AG08396 (cell line): ENCODE results near the gene SKAP1.
"Not testable (repeated sequence)": the region's sequence is repeated elsewhere in the genome, so short reads cannot be mapped to it uniquely, and the experiment has no call there.

ENCODE experiments used
- DNase-seq: peaks from one replicate; pipeline ENCODE4 v3.0.0; 2012; ENCODE audit warnings: low spot score, mixed read lengths

Gene SKAP1

GRCh38 chr17:48445248-48445620 lies 15.2 kb upstream of the SKAP1 start:
- no peak for DNase-seq

- DNase-seq: no peak
Observed at GRCh38 chr17:48444516-48445247, 14.7 kb upstream of the SKAP1 start.

DNA sequence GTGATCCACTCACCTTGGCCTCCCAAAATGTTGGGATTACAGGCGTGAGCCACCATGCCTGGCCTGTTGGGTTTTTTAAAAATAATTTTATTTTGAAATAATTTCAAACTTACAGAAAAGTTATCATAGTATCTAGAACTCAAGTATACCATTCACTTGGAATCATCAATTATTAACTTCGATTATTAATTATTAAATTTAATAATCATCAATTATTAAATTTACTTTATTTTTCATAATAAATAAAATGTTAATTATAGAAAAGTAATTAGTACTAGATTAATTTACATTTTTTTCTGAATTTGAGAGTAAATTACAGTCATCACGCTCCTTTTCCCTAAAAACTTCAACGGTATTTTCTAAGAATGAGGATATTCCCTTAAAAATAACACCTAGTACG lies 13.7 kb upstream of the SKAP1 start:
- DNase-seq: no peak

DNA sequence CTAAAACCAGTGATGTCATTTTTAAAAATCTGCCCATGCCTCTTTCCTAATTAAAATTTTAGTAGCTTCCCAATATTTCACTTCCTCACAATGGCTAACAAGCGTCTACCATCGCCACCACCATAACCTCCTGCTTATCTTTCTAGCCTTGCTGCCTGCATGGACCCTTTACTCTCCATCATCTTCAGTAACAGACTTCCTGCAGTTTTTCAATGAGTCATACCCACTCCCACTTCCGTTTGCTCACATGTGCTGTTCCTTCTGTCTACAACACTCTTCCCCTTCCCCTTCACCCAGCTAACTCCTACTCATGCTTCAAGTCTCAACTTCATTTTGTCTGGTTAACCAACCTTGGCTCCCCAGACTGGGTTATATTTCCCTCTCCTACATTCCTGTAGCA lies 12.8 kb upstream of the SKAP1 start:
- no peak for DNase-seq

DNA sequence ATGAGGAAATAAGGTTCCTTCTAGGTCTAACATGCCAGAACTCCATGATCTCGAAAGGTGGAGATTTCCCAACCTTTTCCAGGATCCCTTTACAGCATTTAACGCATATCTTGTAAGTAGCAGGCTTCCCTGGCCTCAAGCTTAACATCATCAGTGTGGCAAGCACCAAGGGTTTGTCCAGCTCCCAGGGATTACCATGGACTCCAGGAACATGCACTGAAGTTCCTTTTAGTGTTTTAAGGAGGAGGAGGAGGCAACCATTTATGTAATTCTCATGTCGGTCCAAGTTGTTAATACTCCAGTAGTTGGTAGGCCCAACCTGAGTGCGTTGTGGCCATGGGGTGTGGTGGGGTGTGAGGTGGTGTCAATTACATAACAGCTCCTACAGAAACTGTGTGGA lies 11.8 kb upstream of the SKAP1 start:
- DNase-seq: no peak

DNA sequence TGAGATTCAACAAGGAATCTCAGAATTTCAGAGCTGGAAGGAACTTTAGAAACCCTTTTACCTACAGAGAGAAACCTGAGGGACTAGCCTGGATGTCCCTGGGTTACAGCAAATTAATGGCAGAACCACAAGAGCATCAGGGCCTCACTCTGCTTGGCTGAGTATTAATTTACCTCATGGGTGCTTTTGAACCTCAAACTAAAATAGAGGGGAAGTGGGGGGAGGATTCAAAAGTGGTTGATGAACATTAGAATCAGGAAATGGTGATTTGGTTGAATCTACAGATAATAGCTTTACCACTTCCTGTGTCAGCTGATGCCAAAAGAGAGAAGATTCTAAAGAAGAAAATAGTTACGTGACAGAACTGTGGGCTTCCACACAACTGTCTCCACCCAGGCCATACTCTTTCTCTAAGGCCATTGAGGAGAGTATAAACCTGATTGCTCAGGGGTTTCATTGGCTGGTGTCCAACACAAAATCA lies 11.3 kb upstream of the SKAP1 start:
- no peak for DNase-seq

- DNase-seq: no peak
Observed at GRCh38 chr17:48440669-48441068, 10.7 kb upstream of the SKAP1 start.

- no peak for DNase-seq
Observed at GRCh38 chr17:48439875-48440505, 10.0 kb upstream of the SKAP1 start.

- no peak for DNase-seq
Observed at GRCh38 chr17:48439110-48439850, 9.3 kb upstream of the SKAP1 start.

DNA sequence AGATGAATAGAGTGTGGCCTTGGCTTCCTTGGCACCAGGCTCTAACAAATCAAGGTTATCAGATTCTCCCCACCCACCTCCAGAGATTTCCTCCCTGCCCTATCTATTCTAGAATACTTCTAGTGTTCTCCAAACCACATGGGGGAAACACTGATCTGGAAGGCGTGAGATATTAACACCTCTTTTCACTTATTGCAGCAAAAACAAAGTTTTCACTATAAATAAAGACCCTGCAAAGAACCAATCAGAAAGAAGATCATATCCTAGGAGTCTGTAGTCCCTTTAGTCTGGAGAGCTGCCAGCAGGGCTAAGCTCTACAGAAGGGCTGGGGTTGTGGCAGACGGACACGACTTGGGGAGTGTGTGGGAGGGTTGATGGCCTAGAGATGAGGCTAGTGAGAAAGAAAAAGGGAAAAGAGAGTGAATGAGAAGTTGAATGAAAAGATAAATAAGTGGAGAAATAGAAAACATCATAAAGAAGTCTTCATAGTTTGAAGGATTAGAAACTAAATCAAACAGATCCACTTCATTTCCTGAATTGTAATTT lies 8.6 kb upstream of the SKAP1 start:
- DNase-seq: no peak

DNA sequence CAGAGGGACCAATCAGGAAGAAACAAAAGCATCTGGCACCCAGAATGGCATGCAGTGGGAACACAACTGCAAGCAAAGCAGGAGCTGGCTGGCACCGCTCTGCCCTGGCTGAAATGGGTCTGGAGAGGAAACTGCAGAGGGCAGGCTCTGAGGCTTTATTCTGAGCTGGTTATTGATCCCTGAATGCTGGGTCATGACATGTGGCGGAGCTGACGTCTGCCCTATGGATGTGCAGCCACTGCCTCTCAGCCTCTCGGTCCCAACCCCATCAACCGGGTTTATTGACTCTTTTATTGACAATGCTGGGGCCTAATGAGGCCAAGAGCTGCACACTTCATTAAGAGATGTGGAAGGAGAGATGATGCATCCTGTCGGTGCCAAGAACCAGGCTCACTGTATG lies 3.9 kb upstream of the SKAP1 start:
- DNase-seq: no peak

DNA sequence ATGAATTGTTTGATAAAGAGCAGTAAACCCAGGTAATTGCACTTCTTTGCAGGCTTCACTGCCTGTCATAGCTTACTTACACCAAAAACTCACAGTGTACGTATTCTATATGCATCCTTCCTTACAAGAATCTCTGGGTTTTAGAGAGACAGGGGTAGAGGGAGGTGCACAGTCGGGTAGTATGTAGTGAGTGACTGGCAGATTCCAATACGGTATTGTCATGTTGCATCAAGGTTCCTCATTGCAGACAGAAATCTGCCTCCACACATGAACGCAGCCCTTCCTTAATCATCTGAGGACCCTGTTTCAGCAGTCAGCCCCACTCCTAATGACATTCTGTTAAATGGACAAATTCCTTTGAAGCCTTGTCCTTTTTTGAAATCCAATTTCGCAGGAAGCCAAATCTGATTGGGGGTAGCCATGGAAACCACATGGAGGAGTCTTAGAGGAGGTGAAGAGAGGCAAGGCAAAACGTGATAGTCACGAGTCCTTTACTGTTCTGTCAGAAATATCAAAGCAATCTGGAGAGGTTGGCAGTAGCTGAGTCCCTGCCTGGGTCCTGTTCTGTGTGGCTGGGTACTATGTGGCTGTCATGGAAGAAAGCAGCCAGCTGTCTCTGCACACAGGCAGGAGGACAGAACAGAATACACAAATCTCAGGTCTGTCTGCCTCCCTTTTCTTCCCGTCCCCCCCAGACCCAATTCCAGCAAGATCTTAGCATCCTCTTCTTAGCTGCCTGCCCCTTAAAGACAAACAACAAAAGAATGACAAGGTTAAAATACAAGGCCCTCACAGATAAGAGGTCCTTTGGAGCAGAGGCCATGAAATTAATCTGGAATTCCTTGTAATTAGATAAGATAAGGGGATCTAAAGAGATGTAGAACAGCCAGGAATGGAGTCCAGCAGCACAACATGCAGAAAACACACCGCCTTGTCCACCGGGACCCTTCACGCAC lies 3.1 kb upstream of the SKAP1 start:
- no peak for DNase-seq

GRCh38 chr17:48429156-48429555 lies 858 bp downstream of the SKAP1 start:
- no peak for DNase-seq

DNA sequence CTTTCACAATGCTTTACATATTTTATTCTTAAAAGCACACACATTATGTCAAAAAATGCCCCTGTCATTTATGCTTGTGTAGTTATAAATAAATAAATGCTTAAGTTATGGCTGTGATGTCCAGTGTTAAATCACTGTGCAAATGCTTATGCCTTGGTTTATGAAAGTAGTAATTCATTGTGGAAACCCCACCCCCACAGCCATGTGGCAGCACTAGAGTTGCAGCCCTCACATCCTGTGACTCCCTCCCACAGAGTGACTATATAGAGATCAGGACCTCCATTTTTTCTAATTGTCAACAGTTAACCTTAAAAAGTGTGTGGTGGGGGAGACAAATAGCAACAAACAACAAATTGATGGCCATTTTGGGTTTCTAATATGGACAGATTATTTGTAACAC lies 2.4 kb downstream of the SKAP1 start:
- DNase-seq: no peak

DNA sequence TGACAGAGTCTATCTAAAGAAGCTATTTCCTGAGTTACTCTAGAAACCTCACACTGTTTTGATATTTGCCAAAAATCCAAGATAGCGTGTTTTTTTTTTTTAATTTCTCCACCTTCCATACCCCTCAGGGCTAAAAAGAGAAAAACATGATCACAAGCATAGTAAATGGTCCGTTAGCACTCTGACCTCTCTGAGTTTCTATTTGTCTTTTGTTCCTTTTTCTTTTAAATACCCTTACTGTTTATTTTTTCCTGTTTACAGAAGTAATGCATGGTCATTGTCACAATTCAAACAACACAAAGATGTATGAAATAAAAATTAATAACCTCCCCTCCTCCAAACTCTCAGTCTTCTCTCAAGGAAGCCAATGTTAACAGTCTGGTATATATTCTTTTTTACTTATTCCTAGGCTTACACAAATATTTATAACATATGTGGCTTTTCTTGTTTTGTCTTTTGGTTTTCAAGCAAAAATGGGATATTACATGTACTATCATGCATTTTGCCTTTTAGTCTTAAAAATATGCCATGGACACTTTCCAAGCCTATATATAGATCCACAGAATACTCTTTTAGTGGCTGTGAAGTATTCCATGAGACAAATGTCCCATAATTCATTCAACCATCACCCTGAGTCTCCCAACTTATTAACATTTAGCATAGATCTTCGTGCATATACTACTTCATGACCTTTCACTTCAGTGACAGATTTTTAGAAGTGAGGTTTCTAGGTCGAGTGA lies 3.1 kb downstream of the SKAP1 start:
- DNase-seq: no peak

- no peak for DNase-seq
Observed at GRCh38 chr17:48426019-48426665, 3.9 kb downstream of the SKAP1 start.

DNA sequence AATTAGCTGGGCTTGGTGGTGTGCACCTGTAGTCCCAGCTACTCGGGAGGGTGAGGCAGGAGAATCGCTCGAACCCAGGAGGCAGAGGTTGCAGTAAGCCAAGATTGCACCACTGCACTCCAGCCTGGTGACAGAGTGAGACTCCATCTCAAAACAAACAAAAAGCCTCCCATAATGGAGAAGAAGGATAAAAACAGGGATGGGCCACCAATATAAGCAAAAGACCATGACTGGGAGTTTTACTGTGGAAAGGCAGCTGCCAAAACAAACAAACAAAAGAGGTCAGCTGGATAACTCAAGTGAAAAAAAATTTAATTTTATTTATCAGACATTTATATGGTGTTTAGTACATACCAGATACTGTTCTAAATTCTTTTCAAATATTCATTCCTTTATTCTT lies 8.0 kb downstream of the SKAP1 start:
- not testable (repeated sequence) for DNase-seq

DNA sequence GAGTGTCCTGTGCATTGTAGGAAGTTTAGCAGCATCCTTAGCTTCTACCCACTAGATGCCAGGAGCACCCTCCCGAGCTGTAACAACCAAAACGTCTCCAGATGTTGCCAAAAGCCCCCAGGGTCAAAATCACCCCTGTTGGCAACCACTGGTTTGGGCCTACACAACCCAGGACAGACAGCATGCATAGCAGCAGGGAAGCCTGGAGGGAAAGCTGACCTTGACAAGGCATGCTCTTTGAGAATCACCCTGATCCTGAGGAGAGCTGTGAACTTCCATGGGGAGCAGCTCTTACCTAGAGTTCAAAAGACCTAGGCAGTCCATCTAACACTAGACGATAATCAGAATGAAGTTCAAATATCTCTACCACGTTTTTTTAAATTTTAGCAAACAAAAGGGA lies 9.2 kb downstream of the SKAP1 start:
- no peak for DNase-seq

DNA sequence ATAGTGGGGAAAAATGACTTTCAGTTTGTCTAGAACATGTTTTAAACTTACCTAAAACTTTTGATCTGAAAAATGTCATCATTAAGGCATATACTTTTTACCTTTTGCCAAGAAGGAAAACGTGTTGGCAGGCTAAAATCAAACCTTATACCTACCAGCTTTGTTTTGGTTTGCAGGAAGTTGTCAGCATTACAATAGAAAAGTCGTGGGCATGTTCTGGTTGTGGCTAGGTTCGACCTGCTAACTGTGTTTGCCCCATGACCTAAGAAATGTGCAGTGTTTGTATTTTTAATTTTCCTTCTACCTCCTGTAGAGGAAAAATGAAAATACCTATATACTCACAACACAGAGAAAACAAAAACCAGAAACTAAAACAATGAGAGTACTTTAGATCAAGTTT lies 13.0 kb downstream of the SKAP1 start:
- no peak for DNase-seq

- DNase-seq: no peak
Observed at GRCh38 chr17:48413613-48414405, 16.2 kb downstream of the SKAP1 start.
